SU-DHL-6 (cell line): ENCODE measurements around the gene SART3.
"Not testable (repeated sequence)": the region's sequence is repeated elsewhere in the genome, so short reads cannot be mapped to it uniquely, and the experiment has no call there.

Experiments
- H2AFZ ChIP-seq: fragments of 200-600 bp; sonication (generic); 2 replicates; pipeline ENCODE4 v1.6.1; 2014; ENCODE audit warnings: low read depth, mild to moderate bottlenecking, moderate library complexity, mixed read lengths, antibody characterized with exemption, low read length; ENCODE audit not compliant: severe bottlenecking
- H3F3A ChIP-seq: fragments of 200-600 bp; shearing (Covaris generic); 2 replicates; pipeline ENCODE4 v1.6.0; 2016; ENCODE audit warnings: antibody characterized with exemption, mild to moderate bottlenecking; ENCODE audit not compliant: insufficient read depth
- H3K27ac ChIP-seq: fragments of 200-600 bp; sonication (generic); 2 replicates; pipeline ENCODE4 v1.5.1; 2016; ENCODE audit warnings: low read depth, mild to moderate bottlenecking, low read length, moderate library complexity, mixed read lengths
- H3K27me3 ChIP-seq: fragments of 200-600 bp; sonication (generic), shearing (Covaris generic); 2 replicates; pipeline ENCODE4 v1.6.0; 2014; ENCODE audit warnings: mild to moderate bottlenecking, low read length
- H3K36me3 ChIP-seq: fragments of 200-600 bp; sonication (generic); 2 replicates; pipeline ENCODE4 v1.6.1; 2014; ENCODE audit warnings: mild to moderate bottlenecking, low read length, mixed read lengths
- H3K4me2 ChIP-seq: fragments of 300-600, 200-600 bp; shearing (Covaris generic), sonication (generic); 2 replicates; pipeline ENCODE4 v1.6.0; 2014; ENCODE audit warnings: low read length, low read depth, mild to moderate bottlenecking; ENCODE audit not compliant: poor library complexity, severe bottlenecking
- H3K4me3 ChIP-seq: fragments of 200-600 bp; sonication (generic); 2 replicates; pipeline ENCODE4 v1.5.1; 2014; ENCODE audit warnings: antibody characterized with exemption, low read length, mild to moderate bottlenecking, mixed read lengths; ENCODE audit not compliant: insufficient read depth, poor library complexity, severe bottlenecking
- H3K79me2 ChIP-seq: fragments of 200-600 bp; sonication (generic); 2 replicates; pipeline ENCODE4 v1.6.1; 2014; ENCODE audit warnings: mild to moderate bottlenecking, low read length, moderate library complexity; ENCODE audit not compliant: insufficient read depth
- H3K9ac ChIP-seq: fragments of 200-600 bp; sonication (generic); 2 replicates; pipeline ENCODE4 v1.7.0; 2014; ENCODE audit warnings: mild to moderate bottlenecking, low read length
- H3K9me2 ChIP-seq: fragments of 200-600 bp; sonication (generic); replicated peaks from 2 replicates; pipeline ENCODE4 v1.6.1; 2014; ENCODE audit warnings: low read length; ENCODE audit not compliant: insufficient read depth
- H3K9me3 ChIP-seq: fragments of 200-600 bp; sonication (generic); 2 replicates; pipeline ENCODE4 v1.6.1; 2014; ENCODE audit warnings: low read length, mixed read lengths; ENCODE audit not compliant: insufficient read depth
- H4K20me1 ChIP-seq: fragments of 200-600 bp; sonication (generic); 2 replicates; pipeline ENCODE4 v1.6.1; 2014; ENCODE audit warnings: low read depth, mild to moderate bottlenecking, antibody characterized with exemption, low read length, moderate library complexity, mixed read lengths
- EZH2phosphoT487 ChIP-seq: fragments of 200-600 bp; sonication (generic), shearing (Covaris generic); conservative IDR thresholded peaks from 2 replicates; pipeline ENCODE4 v1.6.1; 2018; ENCODE audit warnings: mild to moderate bottlenecking, antibody characterized with exemption, low read length, moderate library complexity, mixed read lengths
- TF ChIP-seq, protein P1 (sequence below): fragments of 200-600 bp; sonication (generic); IDR thresholded peaks from one replicate; pipeline ENCODE4 v1.5.1; 2017; ENCODE audit warnings: antibody characterized with exemption, mild to moderate bottlenecking, low read length, moderate library complexity; ENCODE audit not compliant: insufficient read depth, poor library complexity, severe bottlenecking

The SART3 gene

DNA sequence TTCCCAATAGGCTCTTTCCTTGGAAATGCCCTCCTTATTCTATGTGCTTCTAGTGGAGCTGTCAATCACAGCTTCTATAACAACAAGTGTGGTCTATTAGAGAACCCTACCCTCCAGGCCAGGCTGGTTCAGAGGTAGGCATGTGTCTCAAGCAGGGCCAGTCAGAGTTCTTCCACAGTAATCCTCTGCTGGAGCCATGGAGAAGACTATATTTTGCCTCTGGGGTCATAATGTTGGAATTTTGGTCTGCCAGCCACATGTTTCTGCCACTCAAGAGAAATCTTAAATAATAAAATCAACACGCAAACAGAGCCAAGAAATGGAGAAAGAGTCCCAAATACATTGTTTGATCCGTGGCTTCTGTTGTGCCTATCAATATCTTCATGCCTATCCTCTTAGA is 69.7 kb downstream of the SART3 start:
- Histone ChIP-seq H3K79me2 (no peaks in the 10 kb centered on the region), H3F3A (no peaks in the 10 kb centered on the region), H3K9ac (no peak overlapping the region), H3K27ac (no peak overlapping the region), H3K4me3 (no peak overlapping the region), H3K27me3 (no peaks in the 10 kb centered on the region), H3K9me2 (no peaks in the 10 kb centered on the region), H3K9me3 (no peaks in the 10 kb centered on the region), H4K20me1 (no peaks in the 10 kb centered on the region), H3K4me2 (no peak overlapping the region), H2AFZ (no peak overlapping the region), H3K36me3 (no peaks in the 10 kb centered on the region)
- no peak for TF ChIP-seq EZH2phosphoT487
- TF ChIP-seq, protein P1, sequence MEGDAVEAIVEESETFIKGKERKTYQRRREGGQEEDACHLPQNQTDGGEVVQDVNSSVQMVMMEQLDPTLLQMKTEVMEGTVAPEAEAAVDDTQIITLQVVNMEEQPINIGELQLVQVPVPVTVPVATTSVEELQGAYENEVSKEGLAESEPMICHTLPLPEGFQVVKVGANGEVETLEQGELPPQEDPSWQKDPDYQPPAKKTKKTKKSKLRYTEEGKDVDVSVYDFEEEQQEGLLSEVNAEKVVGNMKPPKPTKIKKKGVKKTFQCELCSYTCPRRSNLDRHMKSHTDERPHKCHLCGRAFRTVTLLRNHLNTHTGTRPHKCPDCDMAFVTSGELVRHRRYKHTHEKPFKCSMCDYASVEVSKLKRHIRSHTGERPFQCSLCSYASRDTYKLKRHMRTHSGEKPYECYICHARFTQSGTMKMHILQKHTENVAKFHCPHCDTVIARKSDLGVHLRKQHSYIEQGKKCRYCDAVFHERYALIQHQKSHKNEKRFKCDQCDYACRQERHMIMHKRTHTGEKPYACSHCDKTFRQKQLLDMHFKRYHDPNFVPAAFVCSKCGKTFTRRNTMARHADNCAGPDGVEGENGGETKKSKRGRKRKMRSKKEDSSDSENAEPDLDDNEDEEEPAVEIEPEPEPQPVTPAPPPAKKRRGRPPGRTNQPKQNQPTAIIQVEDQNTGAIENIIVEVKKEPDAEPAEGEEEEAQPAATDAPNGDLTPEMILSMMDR, result no peak

GRCh38 chr12:108487029-108487428 is 73.9 kb downstream of the SART3 start:
- not testable (repeated sequence) for H3K9ac ChIP-seq, H3K79me2 ChIP-seq, H3K4me3 ChIP-seq, H4K20me1 ChIP-seq, H3K36me3 ChIP-seq, H3K9me2 ChIP-seq, H2AFZ ChIP-seq, H3K4me2 ChIP-seq, H3K27ac ChIP-seq, H3F3A ChIP-seq, H3K27me3 ChIP-seq, H3K9me3 ChIP-seq

DNA sequence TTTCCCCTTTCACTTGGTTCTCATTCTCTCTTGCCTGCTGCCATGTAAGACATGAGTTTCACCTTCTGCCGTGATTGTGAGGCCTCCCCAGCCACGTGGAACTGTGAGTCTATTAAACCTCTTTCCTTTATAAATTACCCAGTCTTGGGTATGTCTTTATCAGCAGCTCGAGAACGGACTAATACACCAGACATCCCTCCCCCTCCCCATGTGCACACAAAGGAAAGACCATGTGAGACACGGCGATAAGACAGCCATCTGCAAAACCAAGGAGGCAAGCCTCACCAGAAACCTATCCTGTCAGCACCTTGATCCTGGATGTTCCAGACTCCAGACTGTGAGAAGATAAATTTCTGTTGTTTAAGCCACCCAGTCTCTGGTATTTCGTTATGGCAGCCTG is 75.6 kb downstream of the SART3 start:
- not testable (repeated sequence) for H4K20me1 ChIP-seq, H3K4me2 ChIP-seq

GRCh38 chr12:108484845-108485244 is 76.1 kb downstream of the SART3 start:
- TF ChIP-seq, protein P1, result no peak
- no peak for TF ChIP-seq EZH2phosphoT487
- no peaks in the 10 kb centered on the region for H3K79me2 ChIP-seq
- H3K4me2 ChIP-seq, result no peak overlapping the region
- H3K9me3 ChIP-seq, result no peaks in the 10 kb centered on the region
- H2AFZ ChIP-seq, result no peak overlapping the region
- no peaks in the 10 kb centered on the region for H3K36me3 ChIP-seq
- H3K27ac ChIP-seq, result no peak overlapping the region
- H3K9ac ChIP-seq, result no peak overlapping the region
- no peaks in the 10 kb centered on the region for H3K27me3 ChIP-seq
- H4K20me1 ChIP-seq, result no peaks in the 10 kb centered on the region
- H3K4me3 ChIP-seq, result no peak overlapping the region
- H3F3A ChIP-seq, result no peaks in the 10 kb centered on the region
- H3K9me2 ChIP-seq, result no peaks in the 10 kb centered on the region

More for the DNA sequence above, 75.6 kb downstream of the SART3 start:
- not testable (repeated sequence) for H3K36me3 ChIP-seq, H3F3A ChIP-seq, H3K9me2 ChIP-seq, H2AFZ ChIP-seq, H3K4me3 ChIP-seq, H3K9me3 ChIP-seq, H3K27ac ChIP-seq, H3K9ac ChIP-seq, H3K27me3 ChIP-seq, H3K79me2 ChIP-seq
